HG02852 (cell line): Measurements from ENCODE around the gene MAP10.
"Not testable (repeated sequence)": the region's sequence is repeated elsewhere in the genome, so short reads cannot be mapped to it uniquely, and the experiment has no call there.

Experiments
- ATAC-seq: cut with Tn5 transposase; IDR thresholded peaks from one replicate; pipeline ENCODE4 v1.9.1; 2021; ENCODE audit warnings: mild to moderate bottlenecking, moderate library complexity; ENCODE audit not compliant: unreplicated experiment

The MAP10 gene, protein sequence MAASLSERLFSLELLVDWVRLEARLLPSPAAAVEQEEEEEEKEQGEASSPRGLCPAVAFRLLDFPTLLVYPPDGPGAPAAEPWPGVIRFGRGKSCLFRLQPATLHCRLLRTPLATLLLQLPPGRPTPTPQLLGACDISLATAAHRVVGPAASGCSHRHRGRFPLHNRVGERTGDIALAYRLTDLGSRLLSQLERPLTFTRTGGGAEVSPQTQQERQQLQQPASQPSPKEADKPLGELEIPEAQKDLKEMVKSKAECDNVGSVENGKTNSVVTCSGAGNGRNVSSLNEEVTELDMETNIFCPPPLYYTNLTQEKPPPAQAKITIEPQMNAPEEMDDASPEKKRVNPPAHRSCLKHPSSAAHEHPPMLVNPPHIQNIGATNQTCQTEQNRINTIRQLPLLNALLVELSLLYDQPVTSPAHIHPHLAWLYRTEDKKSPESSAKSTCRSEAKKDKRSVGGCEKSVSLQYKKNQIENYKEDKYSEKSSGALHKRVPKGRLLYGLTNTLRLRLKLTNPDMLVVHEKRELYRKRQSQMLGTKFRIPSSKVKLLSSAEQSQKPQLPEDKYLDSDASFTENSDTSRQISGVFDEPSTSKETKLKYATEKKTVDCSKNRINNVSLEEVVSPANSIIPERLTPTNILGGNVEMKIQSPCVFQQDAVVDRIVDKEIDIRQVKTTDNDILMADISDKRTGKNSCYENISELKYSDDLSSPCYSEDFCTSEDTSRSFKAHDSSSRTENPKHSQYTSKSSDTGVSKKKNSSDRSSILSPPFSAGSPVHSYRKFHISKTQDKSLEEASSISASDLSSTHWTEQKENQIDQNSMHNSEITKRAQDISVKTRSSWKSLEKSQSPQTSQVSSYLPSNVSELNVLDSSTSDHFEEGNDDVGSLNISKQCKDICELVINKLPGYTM

GRCh38 chr1:232805269-232806185 is at the start of gene MAP10:
Gene MAP10 (plus strand): TSS chr1:232805416. CDS start chr1:232805450, 34 bp downstream.
- ATAC-seq, result peak; percentile 90

GRCh38 chr1:232764458-232765251 is 40.6 kb upstream of the MAP10 start:
- ATAC-seq, result no peak

GRCh38 chr1:232765542-232765941 is 39.7 kb upstream of the MAP10 start:
- ATAC-seq, result no peak

- no peak for ATAC-seq
These were observed 38.9 kb upstream of the MAP10 start for GRCh38 chr1:232766241-232766890.

GRCh38 chr1:232766904-232767303 is 38.3 kb upstream of the MAP10 start:
- no peak for ATAC-seq

- ATAC-seq, result no peak
These were observed 37.7 kb upstream of the MAP10 start for GRCh38 chr1:232767305-232768074.

GRCh38 chr1:232768793-232769192 is 36.4 kb upstream of the MAP10 start:
- no peak for ATAC-seq

- ATAC-seq, result no peak
These were observed 35.5 kb upstream of the MAP10 start for GRCh38 chr1:232769733-232770132.

DNA sequence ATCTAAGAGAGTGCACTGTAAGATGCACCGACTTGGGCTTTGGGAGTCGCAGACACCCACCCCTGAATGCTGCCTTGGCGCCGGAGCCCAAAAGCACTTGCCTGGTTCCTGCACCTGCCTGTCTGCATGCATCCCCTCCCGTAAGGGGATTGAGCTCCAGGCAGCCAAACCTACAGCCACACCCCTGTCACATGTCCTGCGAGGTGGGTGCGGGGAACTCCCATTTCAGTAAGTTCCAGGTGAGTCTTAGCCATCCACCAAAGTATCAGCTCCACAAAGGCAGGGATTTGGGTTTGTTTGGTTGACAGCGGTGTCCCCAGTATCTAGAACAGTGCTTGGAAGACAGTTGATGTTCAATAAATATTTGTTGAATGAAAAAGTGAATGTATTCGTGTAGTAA is 31.5 kb upstream of the MAP10 start:
- no peak for ATAC-seq

- ATAC-seq, result no peak
These were observed 28.6 kb upstream of the MAP10 start for GRCh38 chr1:232776526-232777106.

GRCh38 chr1:232780354-232780753 is 24.9 kb upstream of the MAP10 start:
- no peak for ATAC-seq

DNA sequence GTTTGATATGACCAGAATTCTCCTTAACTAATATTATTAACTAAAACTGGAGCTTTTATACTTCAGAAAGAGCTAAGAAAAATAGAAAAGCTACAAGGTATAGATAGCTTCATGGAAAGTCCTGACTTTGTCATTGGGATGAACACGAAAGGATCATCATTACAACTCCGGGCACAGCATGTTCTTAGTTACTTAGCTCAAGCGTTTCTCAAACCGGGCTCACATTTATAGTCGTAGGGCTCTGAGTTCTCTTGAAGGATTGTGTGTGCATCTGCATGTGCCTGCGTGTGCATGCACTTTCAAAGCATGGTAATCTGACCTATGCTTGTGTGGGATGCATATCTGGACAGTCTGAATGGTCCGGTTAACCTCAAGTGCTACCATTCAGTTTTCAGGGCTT is 20.4 kb upstream of the MAP10 start:
- no peak for ATAC-seq

GRCh38 chr1:232785630-232786029 is 19.6 kb upstream of the MAP10 start:
- not testable (repeated sequence) for ATAC-seq

GRCh38 chr1:232786845-232787455 is 18.3 kb upstream of the MAP10 start:
- ATAC-seq, result no peak

DNA sequence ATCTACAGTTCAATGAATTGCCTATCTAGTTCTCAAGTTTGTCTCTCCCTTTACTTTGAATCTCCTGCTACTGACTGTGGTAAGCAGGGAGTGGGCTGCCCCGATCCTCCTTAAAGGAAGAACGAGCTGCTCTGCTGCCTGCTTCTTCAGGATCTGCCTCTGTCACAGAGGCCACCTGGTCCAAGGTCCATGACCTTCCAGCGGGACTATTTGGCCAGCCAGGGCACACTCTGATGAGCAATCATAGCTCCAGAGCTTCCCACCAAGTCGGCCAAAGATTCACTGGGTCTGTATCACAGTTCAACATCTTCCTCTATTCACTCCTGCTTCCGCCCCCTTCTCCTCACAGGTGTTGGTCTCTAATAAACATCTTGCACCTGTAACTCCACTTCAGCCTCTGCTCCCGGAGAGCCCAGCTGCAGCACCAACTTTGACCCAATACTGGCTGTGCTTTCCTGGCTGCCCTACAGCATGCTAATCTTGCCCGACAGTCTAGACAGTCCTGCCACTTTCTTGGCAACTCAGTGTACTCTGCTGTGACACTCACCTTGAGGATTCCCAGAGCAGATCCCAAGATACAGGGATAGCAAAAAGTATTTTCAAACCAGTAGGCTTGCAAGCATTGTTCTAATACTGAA is 16.9 kb upstream of the MAP10 start:
- ATAC-seq, result no peak

- ATAC-seq, result no peak
These were observed 15.6 kb upstream of the MAP10 start for GRCh38 chr1:232789651-232790050.

GRCh38 chr1:232792949-232793348 is 12.3 kb upstream of the MAP10 start:
- ATAC-seq, result no peak
